Measurements from ENCODE around the gene CCL18.
"Not testable (repeated sequence)": the region's sequence is repeated elsewhere in the genome, so short reads cannot be mapped to it uniquely, and the experiment has no call there.

DNA sequence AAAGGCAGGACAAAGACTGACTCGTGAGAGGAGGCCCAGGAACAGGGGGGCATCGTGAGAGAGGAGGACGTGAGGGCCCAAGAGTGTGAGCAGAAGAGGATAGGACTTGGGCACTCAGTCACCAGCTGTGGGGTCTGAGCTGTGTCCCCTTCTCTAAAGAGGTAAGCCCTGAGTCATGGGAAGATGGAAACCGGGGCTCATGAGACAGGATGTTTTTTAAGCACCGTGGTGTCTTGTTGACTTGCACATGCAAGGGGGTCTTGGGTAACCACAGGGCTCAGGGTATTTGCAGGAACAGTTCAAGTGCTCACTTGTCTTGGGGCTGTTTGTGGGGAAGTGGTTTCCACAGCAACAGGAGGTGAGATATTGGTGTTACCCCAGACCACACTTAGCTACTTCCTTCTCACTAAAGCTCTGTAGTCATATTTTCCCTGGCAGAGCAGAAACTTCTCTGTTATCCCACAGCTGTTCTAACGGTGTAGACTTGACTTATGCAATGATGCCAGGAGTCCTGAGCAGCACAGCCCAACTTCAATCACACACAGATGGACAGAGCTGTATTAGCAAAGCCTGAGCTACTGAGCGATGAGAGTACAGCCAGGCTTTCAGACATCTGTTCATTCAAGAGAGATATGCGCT lies 18.5 kb downstream of the CCL18 start:
- TF ChIP-seq, protein P1, sequence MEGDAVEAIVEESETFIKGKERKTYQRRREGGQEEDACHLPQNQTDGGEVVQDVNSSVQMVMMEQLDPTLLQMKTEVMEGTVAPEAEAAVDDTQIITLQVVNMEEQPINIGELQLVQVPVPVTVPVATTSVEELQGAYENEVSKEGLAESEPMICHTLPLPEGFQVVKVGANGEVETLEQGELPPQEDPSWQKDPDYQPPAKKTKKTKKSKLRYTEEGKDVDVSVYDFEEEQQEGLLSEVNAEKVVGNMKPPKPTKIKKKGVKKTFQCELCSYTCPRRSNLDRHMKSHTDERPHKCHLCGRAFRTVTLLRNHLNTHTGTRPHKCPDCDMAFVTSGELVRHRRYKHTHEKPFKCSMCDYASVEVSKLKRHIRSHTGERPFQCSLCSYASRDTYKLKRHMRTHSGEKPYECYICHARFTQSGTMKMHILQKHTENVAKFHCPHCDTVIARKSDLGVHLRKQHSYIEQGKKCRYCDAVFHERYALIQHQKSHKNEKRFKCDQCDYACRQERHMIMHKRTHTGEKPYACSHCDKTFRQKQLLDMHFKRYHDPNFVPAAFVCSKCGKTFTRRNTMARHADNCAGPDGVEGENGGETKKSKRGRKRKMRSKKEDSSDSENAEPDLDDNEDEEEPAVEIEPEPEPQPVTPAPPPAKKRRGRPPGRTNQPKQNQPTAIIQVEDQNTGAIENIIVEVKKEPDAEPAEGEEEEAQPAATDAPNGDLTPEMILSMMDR (IDR thresholded peaks at IDR 0.05; ENCODE audit: low read depth, low read length): not testable (repeated sequence)
- not testable (repeated sequence) for TF ChIP-seq EZH2phosphoT487 (IDR thresholded peaks at IDR 0.05; ENCODE audit: low read depth)
